ENCODE results near the gene EP400.
"Not testable (repeated sequence)": the region's sequence is repeated elsewhere in the genome, so short reads cannot be mapped to it uniquely, and the experiment has no call there.

Gene EP400

GRCh38 chr12:132049876-132050275, 100.1 kb downstream of the EP400 start:
- H3K4me3 ChIP-seq (ENCODE audit: low read depth, low read length), result no peak overlapping the region
- TF ChIP-seq CTCF (IDR thresholded peaks at IDR 0.05; ENCODE audit: low read depth, low read length), result no peak

DNA sequence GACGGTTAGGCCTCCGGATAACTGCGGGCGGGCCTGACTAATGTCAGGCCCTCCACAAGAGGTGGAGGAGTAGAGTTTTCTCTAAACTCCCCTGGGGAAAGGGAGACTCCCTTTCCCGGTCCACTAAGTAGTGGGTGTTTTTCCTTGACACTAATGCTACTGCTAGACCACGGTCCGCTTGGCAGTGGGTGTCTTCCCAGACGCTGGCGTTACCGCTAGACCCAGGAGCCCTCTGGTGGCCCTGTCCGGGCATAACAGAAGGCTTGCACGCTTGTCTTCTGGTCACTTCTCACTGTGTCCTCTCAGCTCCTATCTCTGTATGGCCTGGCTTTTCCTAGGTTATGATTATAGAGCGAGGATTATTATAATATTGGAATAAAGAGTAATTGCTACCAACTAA, 102.0 kb downstream of the EP400 start:
- peak; percentile 40 for TF ChIP-seq CTCF (IDR thresholded peaks at IDR 0.05; ENCODE audit: low read depth, low read length)

GRCh38 chr12:132052196-132052932, 102.6 kb downstream of the EP400 start:
- no peak for TF ChIP-seq CTCF (IDR thresholded peaks at IDR 0.05; ENCODE audit: low read depth, low read length)
- H3K4me3 ChIP-seq (ENCODE audit: low read depth, low read length), result no peak overlapping the region

More for the DNA sequence above, 102.0 kb downstream of the EP400 start:
- H3K4me3 ChIP-seq (ENCODE audit: low read depth, low read length), result not testable (repeated sequence)

- no peak for TF ChIP-seq CTCF (IDR thresholded peaks at IDR 0.05; ENCODE audit: low read depth, low read length)
- H3K4me3 ChIP-seq (ENCODE audit: low read depth, low read length), result no peak overlapping the region
Measured at GRCh38 chr12:132053338-132054330, 103.9 kb downstream of the EP400 start.

- TF ChIP-seq CTCF (IDR thresholded peaks at IDR 0.05; ENCODE audit: low read depth, low read length), result no peak
- H3K4me3 ChIP-seq (ENCODE audit: low read depth, low read length), result no peak overlapping the region
Measured at GRCh38 chr12:132054983-132055382, 105.2 kb downstream of the EP400 start.

DNA sequence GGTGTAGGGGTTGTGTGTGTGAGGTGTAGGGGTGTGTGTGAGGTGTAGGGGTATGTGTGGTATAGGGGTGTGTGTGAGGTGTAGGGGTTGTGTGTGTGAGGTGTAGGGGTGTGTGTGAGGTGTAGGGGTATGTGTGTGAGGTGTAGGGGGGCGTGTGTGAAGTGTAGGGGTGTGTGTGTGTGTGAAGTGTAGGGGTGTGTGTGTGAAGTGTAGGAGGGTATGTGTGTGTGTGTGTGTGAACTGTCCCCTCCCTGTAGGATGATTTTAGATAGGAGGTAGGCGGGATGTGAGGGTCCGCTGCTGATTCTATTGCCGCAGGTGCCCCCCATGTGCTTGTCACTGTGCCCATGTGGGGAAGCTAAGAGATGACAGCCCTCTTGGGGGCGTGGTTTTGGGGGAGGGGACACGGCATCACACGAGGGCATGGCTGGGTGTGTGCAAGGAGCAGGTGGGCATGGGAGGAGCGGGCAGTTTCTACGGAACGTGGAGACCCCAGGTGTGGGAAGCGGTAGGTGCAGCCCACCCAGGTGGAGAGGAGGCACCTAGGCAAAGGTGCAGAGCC, 105.9 kb downstream of the EP400 start:
- H3K4me3 ChIP-seq (ENCODE audit: low read depth, low read length), result no peak overlapping the region
- no peak for TF ChIP-seq CTCF (IDR thresholded peaks at IDR 0.05; ENCODE audit: low read depth, low read length)

All from WI38 (cell line).